H9 (cell line): ENCODE data around the gene DGLUCY. TPM values are rescaled to one million over a fixed set of nuclear protein-coding genes. Genes with fewer than 3 reads are reported as not detected.

ENCODE experiments used
- DNase-seq: peaks from one replicate; pipeline ENCODE4 v3.0.0-alpha.2; 2017
- H2AFZ ChIP-seq: one replicate; pipeline ENCODE4 v1.6.1; 2013; ENCODE audit warnings: mild to moderate bottlenecking, low read length, control low read depth, moderate library complexity
- H2AK5ac ChIP-seq: 2 replicates; pipeline ENCODE4 v1.6.1; 2013; ENCODE audit warnings: low read length, control low read depth, mixed read lengths; ENCODE audit not compliant: insufficient read length
- H2BK120ac ChIP-seq: one replicate; pipeline ENCODE4 v1.6.1; 2013; ENCODE audit warnings: low read depth, mild to moderate bottlenecking, low read length, control low read depth, inconsistent platforms; ENCODE audit not compliant: poor library complexity, severe bottlenecking
- H2BK12ac ChIP-seq: 2 replicates; pipeline ENCODE4 v1.6.1; 2013; ENCODE audit warnings: low read length, control low read depth, mixed read lengths, low read depth; ENCODE audit not compliant: insufficient read length
- H2BK15ac ChIP-seq: 2 replicates; pipeline ENCODE4 v1.6.1; 2013; ENCODE audit warnings: low read depth, low read length, control low read depth
- H2BK20ac ChIP-seq: one replicate; pipeline ENCODE4 v1.6.1; 2013; ENCODE audit warnings: low read depth, mild to moderate bottlenecking, low read length, control low read depth, inconsistent platforms; ENCODE audit not compliant: poor library complexity, severe bottlenecking
- H2BK5ac ChIP-seq: 2 replicates; pipeline ENCODE4 v1.6.1; 2013; ENCODE audit warnings: low read length, control low read depth, mixed read lengths; ENCODE audit not compliant: insufficient read length
- H3K14ac ChIP-seq: 2 replicates; pipeline ENCODE4 v1.6.1; 2013; ENCODE audit warnings: low read length, control low read depth; ENCODE audit not compliant: insufficient read depth
- H3K18ac ChIP-seq: 2 replicates; pipeline ENCODE4 v1.6.1; 2013; ENCODE audit warnings: low read depth, mild to moderate bottlenecking, mixed read lengths, low read length, control low read depth; ENCODE audit not compliant: insufficient read length
- H3K23ac ChIP-seq: 2 replicates; pipeline ENCODE4 v1.6.1; 2013; ENCODE audit warnings: low read length, control low read depth, mixed read lengths, low read depth; ENCODE audit not compliant: insufficient read length
- H3K23me2 ChIP-seq: 2 replicates; pipeline ENCODE4 v1.6.1; 2013; ENCODE audit warnings: low read depth, mild to moderate bottlenecking, mixed read lengths, low read length, control low read depth; ENCODE audit not compliant: insufficient read length, poor library complexity, severe bottlenecking
- H3K27ac ChIP-seq: 2 replicates; pipeline ENCODE4 v1.5.1; 2013; ENCODE audit warnings: low read length, control low read depth, mixed read lengths, low read depth; ENCODE audit not compliant: insufficient read length
- H3K27me3 ChIP-seq: 2 replicates; pipeline ENCODE4 v1.6.1; 2013; ENCODE audit warnings: low read length, control low read depth, inconsistent platforms; ENCODE audit not compliant: insufficient read depth
- H3K4ac ChIP-seq: 2 replicates; pipeline ENCODE4 v1.6.1; 2013; ENCODE audit warnings: low read depth, mild to moderate bottlenecking, control low read depth, inconsistent platforms, low read length, moderate library complexity
- H3K4me1 ChIP-seq: 2 replicates; pipeline ENCODE4 v1.6.1; 2013; ENCODE audit warnings: low read length, control low read depth, inconsistent platforms; ENCODE audit not compliant: insufficient read depth
- H3K4me2 ChIP-seq: 2 replicates; pipeline ENCODE4 v1.6.1; 2013; ENCODE audit warnings: low read length, control low read depth, mixed read lengths; ENCODE audit not compliant: insufficient read length, insufficient read depth
- H3K56ac ChIP-seq: 2 replicates; pipeline ENCODE4 v1.6.1; 2013; ENCODE audit warnings: low read depth, mild to moderate bottlenecking, mixed read lengths, low read length, control low read depth; ENCODE audit not compliant: insufficient read length
- H3K79me1 ChIP-seq: 2 replicates; pipeline ENCODE4 v1.6.1; 2013; ENCODE audit warnings: low read depth, mild to moderate bottlenecking, moderate library complexity, low read length, control low read depth, inconsistent platforms; ENCODE audit not compliant: insufficient read depth, poor library complexity, severe bottlenecking
- H3K79me2 ChIP-seq: 2 replicates; pipeline ENCODE4 v1.6.1; 2013; ENCODE audit warnings: low read length, control low read depth, inconsistent platforms; ENCODE audit not compliant: insufficient read depth
- H3K9ac ChIP-seq: 2 replicates; pipeline ENCODE4 v1.6.1; 2013; ENCODE audit warnings: low read length, control low read depth, mixed read lengths; ENCODE audit not compliant: insufficient read length; ENCODE audit errors: extremely low read depth
- H3K9me3 ChIP-seq: one replicate; pipeline ENCODE4 v1.6.1; 2013; ENCODE audit warnings: low read depth, low read length, inconsistent platforms; ENCODE audit not compliant: control insufficient read depth
- H3T11ph ChIP-seq: one replicate; pipeline ENCODE4 v1.6.1; 2013; ENCODE audit warnings: mild to moderate bottlenecking, low read length, control low read depth, inconsistent platforms
- H4K20me1 ChIP-seq: one replicate; pipeline ENCODE4 v1.6.1; 2013; ENCODE audit not compliant: control insufficient read depth, insufficient read length, insufficient read depth
- H4K5ac ChIP-seq: 2 replicates; pipeline ENCODE4 v1.6.1; 2013; ENCODE audit warnings: low read depth, mild to moderate bottlenecking, mixed read lengths, low read length, control low read depth; ENCODE audit not compliant: insufficient read length
- H4K8ac ChIP-seq: replicated peaks from 2 replicates; pipeline ENCODE4 v1.6.1; 2013; ENCODE audit warnings: low read length, control low read depth, mixed read lengths, low read depth; ENCODE audit not compliant: insufficient read length
- H4K91ac ChIP-seq: 2 replicates; pipeline ENCODE4 v1.6.1; 2013; ENCODE audit warnings: low read depth, mild to moderate bottlenecking, moderate library complexity, mixed read lengths, low read length, control low read depth; ENCODE audit not compliant: insufficient read length
- H3K27ac Mint-ChIP-seq, 3 experiments: 2 replicates in 2 of 3; 3 replicates in 1 of 3; pipeline ENCODE4 v1.8.0; 2020 to 2021; ENCODE audit warnings: mixed read lengths in 3 of 3, mild to moderate bottlenecking in 1 of 3, moderate library complexity in 1 of 3
- H3K27me3 Mint-ChIP-seq: 2 replicates; pipeline ENCODE4 v1.8.0; 2021; ENCODE audit warnings: low read depth, mild to moderate bottlenecking, moderate library complexity, mixed read lengths
- H3K36me3 Mint-ChIP-seq, 3 experiments: 2 replicates in 2 of 3; 3 replicates in 1 of 3; pipeline ENCODE4 v1.8.0; 2020 to 2021; ENCODE audit warnings: low read depth in 3 of 3, mixed read lengths in 3 of 3; ENCODE audit not compliant: insufficient read depth in 1 of 3
- H3K4me1 Mint-ChIP-seq, 2 experiments: 2 replicates each; pipeline ENCODE4 v1.8.0; 2020; ENCODE audit warnings: mixed read lengths in 2 of 2
- H3K4me3 Mint-ChIP-seq, 2 experiments: 2 replicates in 1 of 2; 3 replicates in 1 of 2; pipeline ENCODE4 v1.8.0; 2020 to 2021; ENCODE audit warnings: mild to moderate bottlenecking in 2 of 2, mixed read lengths in 2 of 2, moderate library complexity in 1 of 2
- H3K9me3 Mint-ChIP-seq, 2 experiments: 2 replicates in 1 of 2; 3 replicates in 1 of 2; pipeline ENCODE4 v1.8.0; 2020; ENCODE audit warnings: mild to moderate bottlenecking in 2 of 2, mixed read lengths in 2 of 2, moderate library complexity in 1 of 2
- CTCF ChIP-seq: fragments of 200-600 bp; sonication (generic); conservative IDR thresholded peaks from 3 replicates; pipeline ENCODE4 v1.8.0; 2021; ENCODE audit warnings: antibody characterized with exemption, mild to moderate bottlenecking
- WGBS: extraction: QIAGEN DNeasy Blood & Tissue Kit; methylation state at CpG from one replicate; pipeline ENCODE4 v1.1.7; 2013; ENCODE audit warnings: missing lambda C conversion rate, low lambda C conversion rate, mixed read lengths; ENCODE audit not compliant: insufficient read length; ENCODE audit errors: extremely low coverage; 5-methylcytosine and 5-hydroxymethylcytosine counted together
- total RNA-seq: library from RNA; stranded (reverse); gene quantifications from 2 replicates; pipeline ENCODE4 v1.2.1, GENCODE V29; 2021

DGLUCY gene
- total RNA-seq, 1 experiment from 2014 or later = 29.6 TPM

DNA sequence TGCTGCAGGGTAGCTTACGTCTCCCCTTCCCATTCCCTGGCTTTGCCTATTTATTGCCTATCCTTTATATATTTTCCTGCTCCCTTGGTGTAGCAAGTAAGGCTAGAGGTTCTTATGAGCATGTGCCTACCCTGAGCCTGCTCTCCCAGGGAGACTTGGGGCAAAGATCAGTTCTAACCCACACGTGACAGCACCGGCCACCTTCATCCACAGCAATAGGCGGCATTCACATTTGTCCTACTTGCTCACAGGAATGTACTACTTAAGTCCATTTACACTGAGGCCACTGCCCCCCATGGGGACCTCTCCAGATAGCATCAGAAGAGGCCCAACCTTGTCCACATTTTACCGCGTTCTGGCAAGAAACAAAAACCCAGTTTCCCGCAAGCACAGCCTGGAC is 122.0 kb downstream of the DGLUCY start:
- no peak overlapping the region for H3K14ac ChIP-seq
- no CpG with 5 or more reads among the region's 7 CpGs for WGBS
- no peak overlapping the region for H4K91ac ChIP-seq

More for the DNA sequence above, 122.0 kb downstream of the DGLUCY start:
- Histone ChIP-seq H4K20me1 (no peaks in the 10 kb centered on the region), H2BK12ac (no peak overlapping the region), H3K23me2 (no peaks in the 10 kb centered on the region), H3K27me3 (no peaks in the 10 kb centered on the region), H4K5ac (no peak overlapping the region), H3K23ac (no peak overlapping the region), H3K27ac (no peak overlapping the region), H2BK5ac (no peak overlapping the region), H2BK15ac (no peak overlapping the region), H2BK20ac (no peak overlapping the region), H3K4ac (no peak overlapping the region), H3K18ac (no peak overlapping the region), H2AK5ac (no peak overlapping the region), H3K9ac (no peak overlapping the region), H3K4me1 (no peaks in the 10 kb centered on the region), H2AFZ (no peak overlapping the region), H3K4me2 (no peak overlapping the region), H3T11ph (no peak overlapping the region), H3K56ac (no peak overlapping the region), H3K9me3 (no peaks in the 10 kb centered on the region), H4K8ac (no peak overlapping the region), H3K79me2 (no peaks in the 10 kb centered on the region), H2BK120ac (no peak overlapping the region), H3K79me1 (no peaks in the 10 kb centered on the region)
- H3K36me3 Mint-ChIP-seq = peaks cover 5 to 9% (median 5%) of the 10 kb centered on the region in 3 experiments; a peak in 6 of 7 replicates
- DNase-seq = no peak
- no peak overlapping the region for H3K4me3 Mint-ChIP-seq
- H3K27me3 Mint-ChIP-seq = peaks cover 22% of the 10 kb centered on the region
- H3K4me1 Mint-ChIP-seq = peaks cover 2 to 10% of the 10 kb centered on the region in 2 experiments; a peak in 1 of 4 replicates
- no peak for TF ChIP-seq CTCF
- H3K27ac Mint-ChIP-seq = peak overlapping the region in 1 of 3 experiments; percentile 59; a peak in 1 of 7 replicates
- H3K9me3 Mint-ChIP-seq = peaks cover 5 to 9% of the 10 kb centered on the region in 2 experiments; a peak in 3 of 5 replicates
